ENCODE results near the gene CST3. TPM values are rescaled to one million over a fixed set of nuclear protein-coding genes. Genes with fewer than 3 reads are reported as not detected.

Gene CST3
- total RNA-seq, 1 donor from 2014 or later, result 1,106 TPM

- no peaks in the 10 kb centered on the region for H3K27me3 ChIP-seq
- H3K9me3 ChIP-seq, result no peaks in the 10 kb centered on the region
- DNase-seq (ENCODE audit: extremely low spot score in 2 of 2), result no peak
- TF ChIP-seq POLR2AphosphoS5 (IDR thresholded peaks at IDR 0.05; ENCODE audit: insufficient read depth in 1 of 2, low read depth in 1 of 2) (no peak), POLR2A (IDR thresholded peaks at IDR 0.05) (no peak), CTCF (IDR thresholded peaks at IDR 0.05) (no peak)
- no peak overlapping the region for H3K27ac ChIP-seq
- intact Hi-C loops (cut with DNase I), result no loop called here
- no peak overlapping the region for H3K4me3 ChIP-seq
- H3K36me3 ChIP-seq, result no peaks in the 10 kb centered on the region
- no peaks in the 10 kb centered on the region for H3K4me1 ChIP-seq
Measured at GRCh38 chr20:23607497-23608245, 30.1 kb downstream of the CST3 start.

GRCh38 chr20:23606652-23607049 lies 31.1 kb downstream of the CST3 start:
- TF ChIP-seq POLR2A (IDR thresholded peaks at IDR 0.05) (no peak), POLR2AphosphoS5 (IDR thresholded peaks at IDR 0.05; ENCODE audit: insufficient read depth in 1 of 2, low read depth in 1 of 2) (no peak), CTCF (IDR thresholded peaks at IDR 0.05) (peak; percentile 62 to 89 (median 79))
- Histone ChIP-seq H3K4me1 (no peaks in the 10 kb centered on the region), H3K9me3 (no peaks in the 10 kb centered on the region), H3K27me3 (no peaks in the 10 kb centered on the region), H3K27ac (no peak overlapping the region), H3K4me3 (no peak overlapping the region), H3K36me3 (no peaks in the 10 kb centered on the region)
- DNase-seq (ENCODE audit: extremely low spot score in 2 of 2), result no peak
- intact Hi-C loops (cut with DNase I), result no loop called here

GRCh38 chr20:23605867-23606651 lies 31.7 kb downstream of the CST3 start, which contains the start of gene CST9:
Gene CST9 (minus strand): TSS chr20:23605917. CDS start chr20:23605864, 53 bp downstream.
- no peaks in the 10 kb centered on the region for H3K4me1 ChIP-seq
- intact Hi-C loops (cut with DNase I), result no loop called here
- no peak within 1 kb of the TSS for H3K4me3 ChIP-seq
- H3K27ac ChIP-seq, result no peak within 1 kb of the TSS
- H3K27me3 ChIP-seq, result no peaks in the 10 kb centered on the region
- TF ChIP-seq POLR2AphosphoS5 (IDR thresholded peaks at IDR 0.05; ENCODE audit: insufficient read depth in 1 of 2, low read depth in 1 of 2), result no peak
- TF ChIP-seq CTCF (IDR thresholded peaks at IDR 0.05), result no peak
- TF ChIP-seq POLR2A (IDR thresholded peaks at IDR 0.05), result no peak
- DNase-seq (ENCODE audit: extremely low spot score in 2 of 2), result no peak
- no peaks in the 10 kb centered on the region for H3K9me3 ChIP-seq
- no peaks in the 10 kb centered on the region for H3K36me3 ChIP-seq

- Histone ChIP-seq H3K27me3 (no peaks in the 10 kb centered on the region), H3K27ac (no peak overlapping the region), H3K36me3 (no peaks in the 10 kb centered on the region), H3K9me3 (no peaks in the 10 kb centered on the region), H3K4me3 (no peak overlapping the region), H3K4me1 (no peaks in the 10 kb centered on the region)
- intact Hi-C loops (cut with DNase I), result no loop called here
- DNase-seq (ENCODE audit: extremely low spot score in 2 of 2), result no peak
- no peak for TF ChIP-seq POLR2AphosphoS5 (IDR thresholded peaks at IDR 0.05; ENCODE audit: insufficient read depth in 1 of 2, low read depth in 1 of 2)
Measured at GRCh38 chr20:23604306-23604705, 33.4 kb downstream of the CST3 start.

GRCh38 chr20:23603321-23603720 lies 34.4 kb downstream of the CST3 start:
- no peak overlapping the region for H3K27ac ChIP-seq
- DNase-seq (ENCODE audit: extremely low spot score in 2 of 2), result no peak
- no peaks in the 10 kb centered on the region for H3K36me3 ChIP-seq
- H3K9me3 ChIP-seq, result no peaks in the 10 kb centered on the region
- no peak overlapping the region for H3K4me3 ChIP-seq
- intact Hi-C loops (cut with DNase I), result no loop called here
- no peaks in the 10 kb centered on the region for H3K4me1 ChIP-seq
- H3K27me3 ChIP-seq, result no peaks in the 10 kb centered on the region
- TF ChIP-seq POLR2A (IDR thresholded peaks at IDR 0.05), result no peak
- TF ChIP-seq CTCF (IDR thresholded peaks at IDR 0.05), result no peak
- no peak for TF ChIP-seq POLR2AphosphoS5 (IDR thresholded peaks at IDR 0.05; ENCODE audit: insufficient read depth in 1 of 2, low read depth in 1 of 2)

Data from vagina (tissue), 2 donors.